Stomach (tissue), 4 donors: ENCODE measurements around the gene CCDC149.

Source experiments
- CTCF ChIP-seq, 7 experiments: fragments of 450-650 bp in 4 of 7; fragments of 200-600 bp in 3 of 7; sonication (generic) in 3 of 7; IDR thresholded peaks; one replicate each; pipeline ENCODE4 v1.5.1; 2016 to 2019; ENCODE audit warnings: antibody characterized with exemption in 7 of 7, control low read depth in 2 of 7, mild to moderate bottlenecking in 1 of 7
- POLR2AphosphoS5 ChIP-seq, 3 donors: sonication (generic); formaldehyde crosslinking; IDR thresholded peaks; one replicate each; pipeline ENCODE4 v1.6.1; 2016; ENCODE audit warnings: antibody characterized with exemption in 3 of 3

DNA sequence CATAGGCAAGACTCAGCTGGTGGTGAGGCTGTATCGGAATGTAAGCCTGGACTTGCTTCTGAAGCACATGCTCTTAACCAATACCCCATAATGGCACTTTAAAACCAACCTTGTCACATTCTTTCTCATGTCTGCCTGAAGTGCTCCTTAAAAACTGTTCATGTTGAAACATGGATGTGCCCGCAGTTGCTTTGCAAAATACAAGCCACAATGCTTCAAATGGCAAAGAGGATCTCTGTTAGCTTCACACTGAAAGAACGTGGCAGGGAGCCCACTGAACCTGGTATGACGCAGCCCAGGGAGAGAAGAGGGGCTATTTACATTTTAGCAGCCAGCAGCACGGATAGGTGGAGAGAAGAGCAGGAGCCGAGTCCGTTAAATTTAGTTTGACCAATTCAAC is 88.1 kb downstream of the CCDC149 start:
- TF ChIP-seq CTCF (IDR thresholded peaks at IDR 0.05): no peak
- no peak for TF ChIP-seq POLR2AphosphoS5 (IDR thresholded peaks at IDR 0.05)
